ENCODE data around the gene FXYD1. TPM values are rescaled to one million over a fixed set of nuclear protein-coding genes. Genes with fewer than 3 reads are reported as not detected.

Gene FXYD1
- total RNA-seq, 1 donor from 2014 or later: not detected

DNA sequence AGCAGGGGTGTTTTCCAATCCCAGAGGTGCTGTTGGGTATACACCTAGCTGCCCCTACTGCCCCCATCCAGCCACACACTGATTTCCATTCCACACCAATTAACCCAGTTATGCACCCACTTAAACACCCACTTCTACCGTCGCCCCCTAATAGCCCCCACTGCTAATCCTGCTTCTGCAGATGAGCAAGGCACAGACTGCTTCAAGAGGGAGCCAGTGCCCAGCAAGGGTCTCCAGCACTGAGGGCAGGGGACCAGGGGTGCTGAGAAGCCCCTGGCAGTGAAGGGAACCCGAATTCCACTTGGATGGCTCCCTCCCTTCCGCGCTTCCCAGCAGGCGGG is 5.6 kb downstream of the FXYD1 start:
- Histone ChIP-seq H3K9me3 (ENCODE audit: low read depth) (no peaks in the 10 kb centered on the region), H3K4me1 (peaks cover 27% of the 10 kb centered on the region), H2AFZ (replicated peaks) (no peak overlapping the region), H3K27me3 (peaks cover 58% of the 10 kb centered on the region), H3K9ac (no peak overlapping the region), H4K20me1 (ENCODE audit: low read depth) (peaks cover 3% of the 10 kb centered on the region), H3K4me3 (no peak overlapping the region), H3K27ac (no peak overlapping the region), H3F3A (ENCODE audit: low read depth) (peaks cover 39% of the 10 kb centered on the region), H3K4me2 (peak overlapping the region; percentile 66), H3K36me3 (no peaks in the 10 kb centered on the region), H3K79me2 (ENCODE audit: low read depth) (no peaks in the 10 kb centered on the region)
- no peaks in the 10 kb centered on the region for H3K36me3 Mint-ChIP-seq
- peak; percentile 16 for DNase-seq (ENCODE audit: low spot score)
- no peak for TF ChIP-seq EZH2 (IDR thresholded peaks at IDR 0.05)
- TF ChIP-seq, protein P1, sequence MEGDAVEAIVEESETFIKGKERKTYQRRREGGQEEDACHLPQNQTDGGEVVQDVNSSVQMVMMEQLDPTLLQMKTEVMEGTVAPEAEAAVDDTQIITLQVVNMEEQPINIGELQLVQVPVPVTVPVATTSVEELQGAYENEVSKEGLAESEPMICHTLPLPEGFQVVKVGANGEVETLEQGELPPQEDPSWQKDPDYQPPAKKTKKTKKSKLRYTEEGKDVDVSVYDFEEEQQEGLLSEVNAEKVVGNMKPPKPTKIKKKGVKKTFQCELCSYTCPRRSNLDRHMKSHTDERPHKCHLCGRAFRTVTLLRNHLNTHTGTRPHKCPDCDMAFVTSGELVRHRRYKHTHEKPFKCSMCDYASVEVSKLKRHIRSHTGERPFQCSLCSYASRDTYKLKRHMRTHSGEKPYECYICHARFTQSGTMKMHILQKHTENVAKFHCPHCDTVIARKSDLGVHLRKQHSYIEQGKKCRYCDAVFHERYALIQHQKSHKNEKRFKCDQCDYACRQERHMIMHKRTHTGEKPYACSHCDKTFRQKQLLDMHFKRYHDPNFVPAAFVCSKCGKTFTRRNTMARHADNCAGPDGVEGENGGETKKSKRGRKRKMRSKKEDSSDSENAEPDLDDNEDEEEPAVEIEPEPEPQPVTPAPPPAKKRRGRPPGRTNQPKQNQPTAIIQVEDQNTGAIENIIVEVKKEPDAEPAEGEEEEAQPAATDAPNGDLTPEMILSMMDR (IDR thresholded peaks at IDR 0.05): no peak
- TF ChIP-seq EZH2phosphoT487 (IDR thresholded peaks at IDR 0.05): no peak
- peaks cover 29% of the 10 kb centered on the region for H3K27me3 Mint-ChIP-seq (ENCODE audit: insufficient read depth, low read depth)
- H3K4me1 Mint-ChIP-seq: peaks cover 39% of the 10 kb centered on the region
- no peaks in the 10 kb centered on the region for H3K9me3 Mint-ChIP-seq
- no peak overlapping the region for H3K27ac Mint-ChIP-seq
- H3K4me3 Mint-ChIP-seq: no peak overlapping the region

DNA sequence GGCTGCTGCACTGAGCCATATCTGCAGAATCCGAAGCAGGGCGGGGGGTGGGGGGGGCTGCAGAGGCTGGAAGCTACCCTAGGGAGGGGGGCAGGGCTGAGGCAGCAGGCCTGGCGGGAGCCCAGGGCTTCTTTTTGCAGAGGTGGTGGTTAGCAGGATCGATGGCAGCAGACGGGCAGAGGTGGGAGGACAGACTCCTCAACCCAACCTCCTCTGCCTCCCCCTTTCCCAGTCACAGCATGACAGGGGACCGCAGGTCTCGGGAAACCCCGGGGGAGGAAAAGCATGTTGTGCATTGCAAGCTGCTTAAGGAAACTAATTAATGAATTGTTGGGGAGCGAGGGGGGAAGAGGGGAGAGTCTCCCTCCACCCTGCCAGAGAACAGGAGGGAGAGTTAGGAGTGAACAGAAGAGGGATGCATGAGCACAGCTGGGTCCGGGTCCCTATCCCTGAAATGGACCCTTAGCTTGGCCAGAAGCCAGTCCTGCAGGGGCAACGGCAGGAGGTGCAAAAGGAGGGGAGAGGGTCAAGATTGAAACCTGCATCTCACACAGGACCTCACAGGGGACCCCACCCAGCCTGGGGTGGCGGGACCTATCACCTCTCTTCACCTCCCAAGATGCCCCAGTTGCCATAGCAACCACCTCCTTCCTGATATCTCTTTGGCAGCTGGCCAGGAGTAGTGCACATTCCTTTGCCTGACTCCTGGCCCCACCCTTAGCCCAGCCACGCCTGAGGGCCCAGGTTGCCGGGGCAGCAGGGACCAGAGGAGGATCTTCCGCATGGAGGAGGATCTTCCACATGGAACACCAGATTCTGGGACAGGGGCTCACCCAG is 6.2 kb downstream of the FXYD1 start:
- H2AFZ ChIP-seq (replicated peaks): no peak overlapping the region
- Mint-ChIP-seq H3K27ac (no peak overlapping the region), H3K4me3 (peak overlapping the region; percentile 24), H3K27me3 (ENCODE audit: insufficient read depth, low read depth) (peaks cover 32% of the 10 kb centered on the region), H3K4me1 (peaks cover 33% of the 10 kb centered on the region), H3K9me3 (no peaks in the 10 kb centered on the region), H3K36me3 (no peaks in the 10 kb centered on the region)
- H3K36me3 ChIP-seq: no peaks in the 10 kb centered on the region
- H3K4me3 ChIP-seq: no peak overlapping the region
- peaks cover 3% of the 10 kb centered on the region for H4K20me1 ChIP-seq (ENCODE audit: low read depth)
- no peaks in the 10 kb centered on the region for H3K9me3 ChIP-seq (ENCODE audit: low read depth)
- H3K4me1 ChIP-seq: peaks cover 21% of the 10 kb centered on the region
- TF ChIP-seq, protein P1 (IDR thresholded peaks at IDR 0.05): no peak
- TF ChIP-seq EZH2 (IDR thresholded peaks at IDR 0.05) (no peak), EZH2phosphoT487 (IDR thresholded peaks at IDR 0.05) (no peak)
- peak; percentile 89 for DNase-seq (ENCODE audit: low spot score)
- no peak overlapping the region for H3K27ac ChIP-seq
- H3F3A ChIP-seq (ENCODE audit: low read depth): peaks cover 39% of the 10 kb centered on the region
- H3K9ac ChIP-seq: no peak overlapping the region
- H3K27me3 ChIP-seq: peaks cover 57% of the 10 kb centered on the region
- H3K4me2 ChIP-seq: peak overlapping the region; percentile 66
- no peaks in the 10 kb centered on the region for H3K79me2 ChIP-seq (ENCODE audit: low read depth)

DNA sequence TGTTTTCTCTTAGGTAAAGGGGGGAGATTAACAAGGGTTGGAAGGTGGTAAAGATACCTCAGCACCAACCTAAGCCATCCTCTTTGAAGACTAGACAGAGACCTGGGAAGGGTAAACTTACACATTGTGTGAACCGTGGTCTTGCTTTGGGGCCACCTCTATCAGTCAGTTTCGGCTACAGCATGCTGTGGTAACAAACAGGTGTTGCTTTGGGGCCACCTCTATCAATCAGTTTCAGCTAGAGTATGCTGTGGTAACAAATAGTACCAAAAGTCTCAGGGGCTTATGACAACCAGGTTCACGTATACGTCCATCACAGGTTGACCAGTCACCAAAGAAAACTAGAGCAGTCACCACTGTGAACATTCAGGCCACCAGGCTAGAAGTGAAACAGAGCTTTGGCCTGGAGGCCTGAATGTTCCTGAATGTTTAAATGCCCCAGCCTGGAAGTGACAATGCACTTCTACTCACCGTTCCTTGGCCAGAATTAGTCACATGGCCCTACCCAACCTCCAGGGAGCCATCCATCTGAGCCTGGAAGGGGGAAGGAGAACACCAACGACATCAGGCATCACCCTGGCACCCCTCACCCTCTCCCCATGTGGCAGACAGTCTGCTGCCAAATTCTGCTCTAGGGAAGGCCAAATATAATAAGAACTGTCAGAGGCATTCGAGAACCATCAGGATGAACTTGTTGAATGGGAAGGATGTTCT is 8.3 kb downstream of the FXYD1 start:
- no peaks in the 10 kb centered on the region for H3K9me3 Mint-ChIP-seq
- DNase-seq (ENCODE audit: low spot score): no peak
- Histone ChIP-seq H2AFZ (replicated peaks) (no peak overlapping the region), H3K27ac (no peak overlapping the region), H3K9ac (no peak overlapping the region), H3K36me3 (no peaks in the 10 kb centered on the region), H3F3A (ENCODE audit: low read depth) (peaks cover 27% of the 10 kb centered on the region), H3K79me2 (ENCODE audit: low read depth) (no peaks in the 10 kb centered on the region), H4K20me1 (ENCODE audit: low read depth) (no peaks in the 10 kb centered on the region), H3K27me3 (peaks cover 40% of the 10 kb centered on the region), H3K9me3 (ENCODE audit: low read depth) (no peaks in the 10 kb centered on the region), H3K4me1 (peaks cover 17% of the 10 kb centered on the region), H3K4me2 (no peak overlapping the region), H3K4me3 (no peak overlapping the region)
- H3K27ac Mint-ChIP-seq: no peak overlapping the region
- TF ChIP-seq, protein P1 (IDR thresholded peaks at IDR 0.05): no peak
- TF ChIP-seq EZH2 (IDR thresholded peaks at IDR 0.05) (no peak), EZH2phosphoT487 (IDR thresholded peaks at IDR 0.05) (no peak)
- H3K4me1 Mint-ChIP-seq: peaks cover 17% of the 10 kb centered on the region
- no peak overlapping the region for H3K4me3 Mint-ChIP-seq
- H3K27me3 Mint-ChIP-seq (ENCODE audit: insufficient read depth, low read depth): peaks cover 31% of the 10 kb centered on the region
- H3K36me3 Mint-ChIP-seq: no peaks in the 10 kb centered on the region

All from neural progenitor cell (in vitro differentiated cells).